Measurements from ENCODE around the gene PSMC6. TPM values are rescaled to one million over a fixed set of nuclear protein-coding genes. Genes with fewer than 3 reads are reported as not detected.

PSMC6 gene
- total RNA-seq, 1 donor from 2014 or later = 95.3 TPM

DNA sequence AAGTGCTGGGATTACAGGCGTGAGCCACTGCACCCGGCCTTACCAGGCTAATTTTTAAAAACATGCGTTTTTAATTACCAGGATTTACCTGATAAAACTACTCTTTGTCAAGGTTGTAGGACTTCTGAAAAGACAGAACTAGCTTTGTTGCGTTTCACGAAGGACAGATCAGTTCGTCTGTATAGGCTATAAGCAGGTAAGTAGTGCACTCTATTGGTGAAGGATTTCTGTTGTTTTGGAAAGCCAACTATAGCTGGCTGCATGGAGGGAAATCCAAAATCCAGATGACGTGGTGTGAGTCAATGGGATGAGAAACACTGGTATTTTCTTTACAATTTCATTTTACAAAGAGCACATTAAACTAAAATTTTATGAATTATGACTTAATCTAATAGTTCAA, 69.8 kb downstream of the PSMC6 start:
- intact Hi-C loops (cut with micrococcal nuclease) = no loop called here

Other genes starting within 250 kb of the PSMC6 start
- gene TXNDC16, start 154.7 kb upstream of the PSMC6 start, total RNA-seq = 8.1 and 9.7 TPM in 2 replicates
- gene GPR137C, start 154.4 kb upstream of the PSMC6 start, total RNA-seq = 0.34 and 0.50 TPM in 2 replicates
- gene ERO1A, start 11.6 kb upstream of the PSMC6 start, total RNA-seq = 199 and 210 TPM in 2 replicates
- 23.4 and 25.5 TPM in 2 replicates for gene STYX, start 23.0 kb downstream of the PSMC6 start, total RNA-seq
- 16.7 and 18.0 TPM in 2 replicates for gene GNPNAT1, start 84.4 kb downstream of the PSMC6 start, total RNA-seq
- 0.59 and 1.3 TPM in 2 replicates for gene FERMT2, start 243.8 kb downstream of the PSMC6 start, total RNA-seq

Data from T-helper 2 cell treated with Interferon-gamma antibody and Interleukin-4, amounts not matched to agents 100 ng/mL and 5 ng/mL, for 36 hours (primary cell).